GM21528 (cell line): ENCODE results near the gene PDLIM5.
"Not testable (repeated sequence)": the region's sequence is repeated elsewhere in the genome, so short reads cannot be mapped to it uniquely, and the experiment has no call there.

Experiments
- ATAC-seq: cut with Tn5 transposase; IDR thresholded peaks from one replicate; pipeline ENCODE4 v1.9.1; 2021; ENCODE audit warnings: mild to moderate bottlenecking, moderate library complexity; ENCODE audit not compliant: unreplicated experiment, low FRiP score

PDLIM5 gene

DNA sequence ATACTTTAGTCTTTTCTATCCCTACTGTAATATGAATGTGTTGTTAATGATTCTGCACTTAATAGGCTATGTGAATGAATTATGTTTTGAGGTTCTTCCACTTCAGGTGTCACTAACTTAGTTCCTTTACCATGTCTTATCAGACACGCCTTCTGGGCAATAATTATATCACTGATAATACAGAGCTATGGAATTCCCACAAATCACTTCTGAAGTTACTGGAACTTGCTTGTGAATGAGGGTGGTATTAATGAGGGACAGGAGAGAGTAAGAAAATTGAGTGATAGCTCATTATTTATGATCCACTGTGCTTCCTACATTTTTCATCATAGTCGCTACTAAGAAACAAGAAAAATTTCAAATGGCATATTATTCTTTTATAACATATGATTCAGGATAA, 130.0 kb downstream of the PDLIM5 start:
- ATAC-seq = no peak

GRCh38 chr4:94582517-94582916, 130.8 kb downstream of the PDLIM5 start:
- no peak for ATAC-seq

- no peak for ATAC-seq
Measured at GRCh38 chr4:94583914-94584641, 132.3 kb downstream of the PDLIM5 start.

DNA sequence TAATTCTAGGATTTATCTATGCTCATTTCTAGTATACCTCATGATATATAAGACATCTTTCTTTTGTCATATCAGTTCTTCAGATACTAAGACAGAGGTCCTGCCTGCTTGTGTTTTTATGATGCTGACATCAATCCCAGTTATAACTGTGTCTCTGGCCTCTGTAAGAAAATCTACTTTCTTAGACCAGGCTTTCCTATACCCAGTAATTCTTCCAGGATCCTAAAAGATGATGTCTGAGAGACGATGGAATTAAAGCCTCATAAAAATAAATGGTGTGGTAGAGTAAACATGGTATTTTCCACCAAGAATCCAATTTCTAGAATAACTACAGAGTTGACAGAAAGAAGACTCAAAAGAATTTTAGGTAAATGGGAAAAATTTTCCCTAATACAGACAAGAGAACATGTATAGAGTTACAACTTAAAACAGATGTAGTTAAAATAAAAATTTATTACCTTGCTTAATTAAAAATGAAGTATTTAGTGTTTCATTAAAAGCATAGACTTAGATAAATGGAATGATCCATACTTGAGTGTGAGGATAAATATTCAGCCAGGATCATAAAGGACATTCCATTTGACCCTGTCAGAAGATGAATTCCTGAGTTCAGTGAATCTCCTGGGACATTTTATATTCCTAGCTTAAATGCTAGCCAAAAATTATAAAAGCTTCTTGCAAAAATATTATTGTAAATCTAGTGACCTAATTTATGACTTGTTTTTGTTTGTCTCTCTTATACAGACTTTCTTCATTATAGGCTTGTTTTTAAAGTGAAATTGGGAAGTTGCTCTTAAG, 137.4 kb downstream of the PDLIM5 start:
- ATAC-seq = no peak

DNA sequence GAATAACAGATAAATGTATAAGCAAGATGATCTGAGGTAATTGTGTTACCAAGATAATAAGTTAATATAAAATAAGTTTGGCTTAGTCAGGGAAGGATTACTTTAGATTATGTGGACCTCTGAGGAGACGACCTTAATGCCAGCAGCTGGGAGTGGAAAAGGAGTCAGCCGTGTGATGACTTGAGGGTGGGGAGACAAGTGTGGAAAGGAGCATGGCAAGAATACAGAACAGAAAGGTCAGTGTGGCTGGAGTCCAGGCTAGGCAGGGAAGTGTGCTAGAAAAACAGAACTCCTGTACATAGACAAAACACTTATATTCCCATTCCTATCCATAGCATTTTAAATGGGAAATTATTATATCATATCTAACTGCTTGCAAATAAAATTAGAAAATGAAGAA, 138.8 kb downstream of the PDLIM5 start:
- no peak for ATAC-seq

DNA sequence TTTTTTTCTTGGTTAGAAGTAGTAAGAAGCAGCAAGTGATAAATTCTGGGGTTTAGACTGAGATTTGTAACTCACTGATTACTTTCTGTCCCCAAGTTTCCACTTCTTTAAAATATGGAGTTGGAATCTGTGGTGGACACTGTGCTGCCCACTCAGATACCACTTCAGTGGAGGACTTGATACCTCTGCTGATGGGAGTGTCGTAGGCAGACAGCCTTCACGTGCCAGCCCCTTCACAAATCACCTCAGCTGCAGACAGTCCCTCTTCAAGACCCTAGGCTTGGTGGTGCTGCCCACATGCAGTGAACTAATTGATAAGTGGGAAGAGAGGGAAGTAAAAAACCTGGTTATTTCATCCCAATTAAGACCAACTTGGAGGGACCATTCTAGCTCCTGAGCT, 139.5 kb downstream of the PDLIM5 start:
- ATAC-seq = no peak

DNA sequence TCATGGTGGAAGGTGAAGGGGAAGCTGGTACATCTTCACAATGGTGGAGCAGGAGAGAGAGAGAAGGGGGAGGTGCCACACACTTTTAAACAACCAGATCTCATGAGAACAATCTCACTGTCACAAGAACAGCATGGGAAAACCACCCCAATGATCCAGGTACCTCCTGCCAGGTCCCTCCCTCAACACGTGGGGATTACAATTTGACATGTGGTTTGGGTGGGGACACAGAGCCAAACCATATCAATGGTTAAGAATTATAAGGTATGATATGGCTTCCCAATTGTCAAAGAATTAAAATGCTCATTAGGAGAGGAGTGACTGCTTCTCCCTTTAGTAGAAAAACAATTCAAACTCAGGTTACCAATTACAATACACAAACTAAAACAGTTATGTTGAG, 143.3 kb downstream of the PDLIM5 start:
- no peak for ATAC-seq

- ATAC-seq = peak; percentile 84
Measured at GRCh38 chr4:94595880-94596483, 144.2 kb downstream of the PDLIM5 start.

GRCh38 chr4:94598758-94599157, 147.0 kb downstream of the PDLIM5 start:
- ATAC-seq = no peak

DNA sequence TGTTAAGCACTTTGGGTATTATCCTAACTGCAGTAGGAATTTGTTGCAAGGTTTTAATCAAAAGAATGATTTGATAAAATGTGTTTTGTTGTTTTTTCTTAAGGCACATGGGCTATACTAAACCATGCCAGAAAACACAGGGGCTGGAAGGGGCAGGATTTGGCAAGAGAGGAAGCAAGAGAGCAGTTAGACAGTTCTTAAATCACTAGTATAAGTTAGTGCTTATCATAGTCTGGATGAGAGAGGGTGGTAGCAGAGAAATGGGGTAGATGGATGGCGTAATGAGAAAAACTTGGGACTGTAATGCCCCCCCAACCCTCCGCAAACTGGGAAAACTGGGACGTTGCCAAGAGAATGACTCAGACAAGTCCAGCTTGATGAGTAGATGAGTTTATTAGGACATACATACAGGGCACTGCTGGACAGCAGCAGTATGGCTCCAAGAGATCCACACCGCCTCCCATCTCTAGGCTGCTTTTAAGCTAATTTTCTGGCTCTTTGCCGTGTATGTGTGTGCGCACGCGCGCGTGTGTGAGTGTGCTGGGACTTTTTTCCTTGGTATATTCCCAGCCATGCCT, 151.5 kb downstream of the PDLIM5 start:
- ATAC-seq = no peak

DNA sequence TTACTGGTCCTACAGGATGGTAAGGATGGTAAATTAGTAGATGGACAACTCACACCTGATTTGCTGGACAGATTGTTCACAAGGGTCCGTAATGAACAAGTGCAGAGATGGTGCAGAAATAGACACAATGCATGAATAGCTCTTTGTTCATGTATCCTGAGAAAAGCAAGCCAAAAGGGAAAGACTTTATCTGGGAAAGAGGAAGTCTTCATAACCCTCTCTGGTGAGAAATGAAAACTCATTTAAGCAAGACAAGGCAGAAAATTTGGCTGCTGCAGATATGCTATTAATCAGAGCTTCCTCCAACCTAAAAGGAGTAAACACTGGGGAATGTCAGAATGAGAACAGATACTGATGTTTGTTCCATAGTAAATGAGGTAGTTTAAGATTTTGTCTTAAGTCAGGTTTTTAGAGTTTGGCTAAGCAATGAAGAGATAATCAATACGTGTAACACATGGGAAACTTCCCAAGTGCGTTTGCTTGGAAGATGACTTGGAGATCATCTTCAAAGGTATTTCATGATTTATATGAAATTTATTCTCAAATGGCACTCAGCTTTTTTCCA, 153.6 kb downstream of the PDLIM5 start:
- no peak for ATAC-seq

- ATAC-seq = no peak
Measured at GRCh38 chr4:94610145-94610544, 158.4 kb downstream of the PDLIM5 start.

GRCh38 chr4:94613248-94613647, 161.5 kb downstream of the PDLIM5 start:
- no peak for ATAC-seq

GRCh38 chr4:94615451-94615850, 163.7 kb downstream of the PDLIM5 start:
- ATAC-seq = no peak

DNA sequence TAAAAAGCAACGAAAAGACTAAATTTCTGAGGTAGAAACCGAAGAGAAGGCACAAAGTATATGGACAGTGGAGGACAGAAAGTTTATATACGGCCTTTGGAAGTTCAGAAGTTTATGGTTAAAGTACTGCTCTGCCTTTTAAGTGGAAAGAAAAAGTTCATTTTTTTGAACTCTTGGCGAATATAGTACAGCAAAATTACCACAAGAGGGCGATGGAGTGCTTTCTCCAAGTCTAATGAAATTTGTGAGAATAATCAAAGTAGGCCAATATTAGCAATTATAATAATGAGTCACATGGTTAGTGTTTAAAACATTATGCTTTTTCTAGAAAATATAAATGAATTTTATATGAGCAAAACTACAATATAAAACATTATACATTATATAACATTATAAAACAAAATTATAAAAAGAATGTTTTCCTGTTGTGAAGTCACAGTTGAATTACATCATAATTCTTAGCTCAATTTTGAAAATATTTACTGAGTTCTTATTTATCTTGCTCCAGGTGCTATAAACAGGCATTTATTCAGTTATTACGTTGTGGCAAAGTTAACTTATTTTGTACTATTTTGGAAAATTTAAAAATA, 169.8 kb downstream of the PDLIM5 start:
- ATAC-seq = peak; percentile 70

GRCh38 chr4:94623126-94623911, 171.6 kb downstream of the PDLIM5 start:
- no peak for ATAC-seq

- no peak for ATAC-seq
Measured at GRCh38 chr4:94626942-94627341, 175.2 kb downstream of the PDLIM5 start.

DNA sequence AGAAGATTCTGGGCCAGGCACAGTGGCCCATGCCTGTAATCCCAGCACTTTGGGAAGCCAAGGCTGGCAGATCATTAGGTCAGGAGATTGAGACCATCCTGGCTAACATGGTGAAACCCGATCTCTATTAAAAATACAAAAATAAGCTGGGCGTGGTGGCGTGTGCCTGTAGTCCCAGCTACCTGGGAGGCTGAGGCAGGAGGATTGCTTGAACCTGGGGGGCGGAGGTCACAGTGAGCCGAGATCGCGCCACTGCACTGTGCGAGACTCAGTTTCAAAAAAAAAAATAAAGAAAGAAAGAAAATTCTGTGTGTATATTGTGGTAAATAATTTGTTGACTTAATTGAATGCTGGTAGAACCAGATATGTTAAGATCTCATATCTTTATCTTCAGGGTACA, 177.3 kb downstream of the PDLIM5 start:
- not testable (repeated sequence) for ATAC-seq

DNA sequence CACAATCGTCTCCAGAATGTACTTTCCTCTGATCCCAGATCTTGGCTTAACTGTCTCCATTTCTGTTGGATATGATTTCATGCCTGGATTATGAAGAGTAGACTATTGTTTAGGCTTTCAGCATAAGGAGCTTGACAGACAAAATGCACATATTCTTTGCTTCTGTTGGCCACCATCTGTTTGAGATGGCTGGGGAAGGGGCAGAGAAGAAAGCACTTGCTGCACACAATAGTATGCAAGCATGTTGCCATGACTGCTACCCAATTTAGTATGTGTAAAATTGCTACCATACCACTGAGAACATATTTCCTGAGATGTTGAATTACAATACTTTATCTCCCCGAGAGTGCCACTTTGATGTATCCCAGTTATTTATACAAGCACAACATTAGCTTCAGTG, 178.1 kb downstream of the PDLIM5 start:
- no peak for ATAC-seq

DNA sequence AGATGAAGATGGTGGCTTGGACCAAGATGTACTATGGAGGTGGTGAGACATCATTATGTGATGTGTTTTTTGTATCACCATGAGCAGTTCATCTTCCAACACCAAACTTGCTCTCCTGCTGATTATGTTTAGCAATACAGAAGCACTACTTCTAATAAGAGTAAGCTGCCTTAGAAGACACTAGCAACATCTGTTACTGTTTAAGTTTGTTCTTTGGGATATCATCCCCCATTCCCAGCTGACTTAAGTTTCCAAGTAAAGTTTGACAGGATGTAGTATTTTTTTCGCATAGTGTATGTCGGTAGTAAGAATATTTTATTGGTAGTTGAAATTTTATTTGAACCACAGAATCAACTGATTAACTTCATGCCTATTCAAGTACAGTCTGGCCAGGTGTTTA, 182.5 kb downstream of the PDLIM5 start:
- no peak for ATAC-seq
